PFSK-1 (cell line): ENCODE results near the gene EFCC1.

ENCODE experiments used
- FOXP2 ChIP-seq: optimal IDR thresholded peaks from 2 replicates; pipeline ENCODE3; 2011; ENCODE audit warnings: borderline replicate concordance, control low read depth, inconsistent platforms; ENCODE audit not compliant: insufficient read depth; ENCODE audit errors: extremely low read length, extremely low read depth
- POLR2AphosphoS5 ChIP-seq: IDR thresholded peaks from 2 replicates; pipeline ENCODE4 v1.6.1; 2012; ENCODE audit warnings: low read depth, mild to moderate bottlenecking, control low read depth, low read length, moderate library complexity
- SIN3A ChIP-seq: IDR thresholded peaks from 2 replicates; pipeline ENCODE4 v1.6.1; 2012; ENCODE audit warnings: mild to moderate bottlenecking, low read length, moderate library complexity, borderline replicate concordance; ENCODE audit not compliant: insufficient read depth
- TAF1 ChIP-seq: IDR thresholded peaks from 2 replicates; pipeline ENCODE4 v1.6.1; 2012; ENCODE audit warnings: low read length, control low read depth, borderline replicate concordance; ENCODE audit not compliant: insufficient read depth
- TF ChIP-seq, protein P1 (sequence below), 2 experiments: IDR thresholded peaks; 2 replicates each; pipeline versions ENCODE4 v1.6.1 to v1.8.0; 2011 to 2012; ENCODE audit warnings: low read depth in 2 of 2, low read length in 2 of 2, control low read depth in 1 of 2, inconsistent platforms in 1 of 2, mild to moderate bottlenecking in 1 of 2, moderate library complexity in 1 of 2; ENCODE audit not compliant: insufficient read depth in 1 of 2

EFCC1 gene

DNA sequence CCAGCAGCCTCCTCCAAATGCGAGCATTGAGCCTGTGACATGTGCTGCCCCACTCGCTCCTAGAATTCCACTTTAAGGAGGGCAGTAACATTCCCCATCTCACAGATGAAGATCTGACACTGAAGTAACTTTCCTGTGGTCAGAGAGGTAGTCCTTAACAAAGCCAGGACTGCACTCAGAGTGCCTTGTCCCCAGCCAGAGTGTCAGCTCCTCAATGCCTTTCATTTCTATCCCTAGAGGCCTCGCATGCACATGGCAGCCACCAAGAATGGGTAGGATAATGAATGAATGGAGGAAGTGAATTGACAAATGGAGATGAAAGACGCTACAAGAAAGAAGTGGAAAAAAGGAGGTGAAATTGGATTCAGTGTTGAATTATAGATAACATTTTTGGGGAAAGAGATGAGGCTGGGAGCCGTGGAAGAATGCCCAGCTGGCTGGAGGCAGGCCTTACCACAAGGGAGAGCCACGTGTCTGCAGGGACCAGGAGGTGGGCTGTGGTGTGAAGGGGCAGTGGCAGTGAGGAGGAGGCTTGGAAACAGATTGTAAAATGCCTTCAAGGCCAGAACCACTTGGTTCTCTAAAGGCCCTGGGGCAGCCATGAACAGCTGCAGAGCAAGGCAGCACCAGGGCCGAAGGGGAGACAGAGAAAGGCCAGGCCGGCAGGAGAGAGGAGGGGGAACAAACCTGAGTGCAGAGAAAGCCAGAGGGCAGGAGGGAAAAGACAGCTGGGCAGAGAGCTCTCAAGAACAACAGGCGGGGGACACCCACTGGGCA, 17.6 kb upstream of the EFCC1 start:
- TF ChIP-seq FOXP2, result no peak
- TF ChIP-seq, protein P1, sequence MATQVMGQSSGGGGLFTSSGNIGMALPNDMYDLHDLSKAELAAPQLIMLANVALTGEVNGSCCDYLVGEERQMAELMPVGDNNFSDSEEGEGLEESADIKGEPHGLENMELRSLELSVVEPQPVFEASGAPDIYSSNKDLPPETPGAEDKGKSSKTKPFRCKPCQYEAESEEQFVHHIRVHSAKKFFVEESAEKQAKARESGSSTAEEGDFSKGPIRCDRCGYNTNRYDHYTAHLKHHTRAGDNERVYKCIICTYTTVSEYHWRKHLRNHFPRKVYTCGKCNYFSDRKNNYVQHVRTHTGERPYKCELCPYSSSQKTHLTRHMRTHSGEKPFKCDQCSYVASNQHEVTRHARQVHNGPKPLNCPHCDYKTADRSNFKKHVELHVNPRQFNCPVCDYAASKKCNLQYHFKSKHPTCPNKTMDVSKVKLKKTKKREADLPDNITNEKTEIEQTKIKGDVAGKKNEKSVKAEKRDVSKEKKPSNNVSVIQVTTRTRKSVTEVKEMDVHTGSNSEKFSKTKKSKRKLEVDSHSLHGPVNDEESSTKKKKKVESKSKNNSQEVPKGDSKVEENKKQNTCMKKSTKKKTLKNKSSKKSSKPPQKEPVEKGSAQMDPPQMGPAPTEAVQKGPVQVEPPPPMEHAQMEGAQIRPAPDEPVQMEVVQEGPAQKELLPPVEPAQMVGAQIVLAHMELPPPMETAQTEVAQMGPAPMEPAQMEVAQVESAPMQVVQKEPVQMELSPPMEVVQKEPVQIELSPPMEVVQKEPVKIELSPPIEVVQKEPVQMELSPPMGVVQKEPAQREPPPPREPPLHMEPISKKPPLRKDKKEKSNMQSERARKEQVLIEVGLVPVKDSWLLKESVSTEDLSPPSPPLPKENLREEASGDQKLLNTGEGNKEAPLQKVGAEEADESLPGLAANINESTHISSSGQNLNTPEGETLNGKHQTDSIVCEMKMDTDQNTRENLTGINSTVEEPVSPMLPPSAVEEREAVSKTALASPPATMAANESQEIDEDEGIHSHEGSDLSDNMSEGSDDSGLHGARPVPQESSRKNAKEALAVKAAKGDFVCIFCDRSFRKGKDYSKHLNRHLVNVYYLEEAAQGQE (IDR thresholded peaks at IDR 0.05; ENCODE audit: insufficient read depth in 1 of 2, low read depth in 2 of 2, low read length in 2 of 2), result no peak
- TF ChIP-seq TAF1, result no peak
- TF ChIP-seq SIN3A, result no peak
- no peak for TF ChIP-seq POLR2AphosphoS5

DNA sequence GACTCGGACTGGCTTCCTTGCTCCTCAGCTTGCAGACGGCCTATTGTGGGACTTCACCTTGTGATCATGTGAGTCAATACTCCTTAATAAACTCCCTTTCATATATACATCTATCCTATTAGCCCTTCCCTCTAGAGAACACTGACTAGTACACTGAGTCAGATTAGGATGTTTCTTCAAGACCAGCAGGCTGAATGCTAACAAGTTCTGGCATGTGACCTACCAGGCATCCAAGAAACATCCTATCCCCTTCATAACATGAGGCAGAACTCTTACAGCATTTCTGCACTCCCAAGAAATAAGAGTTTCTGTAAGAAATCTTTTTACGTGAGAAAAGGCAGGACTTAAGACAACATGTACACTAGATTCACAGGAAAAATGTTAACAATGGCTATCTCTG, 16.5 kb upstream of the EFCC1 start:
- TF ChIP-seq TAF1 (no peak), SIN3A (no peak), FOXP2 (no peak), POLR2AphosphoS5 (no peak)
- TF ChIP-seq, protein P1 (IDR thresholded peaks at IDR 0.05; ENCODE audit: insufficient read depth in 1 of 2, low read depth in 2 of 2, low read length in 2 of 2), result no peak

DNA sequence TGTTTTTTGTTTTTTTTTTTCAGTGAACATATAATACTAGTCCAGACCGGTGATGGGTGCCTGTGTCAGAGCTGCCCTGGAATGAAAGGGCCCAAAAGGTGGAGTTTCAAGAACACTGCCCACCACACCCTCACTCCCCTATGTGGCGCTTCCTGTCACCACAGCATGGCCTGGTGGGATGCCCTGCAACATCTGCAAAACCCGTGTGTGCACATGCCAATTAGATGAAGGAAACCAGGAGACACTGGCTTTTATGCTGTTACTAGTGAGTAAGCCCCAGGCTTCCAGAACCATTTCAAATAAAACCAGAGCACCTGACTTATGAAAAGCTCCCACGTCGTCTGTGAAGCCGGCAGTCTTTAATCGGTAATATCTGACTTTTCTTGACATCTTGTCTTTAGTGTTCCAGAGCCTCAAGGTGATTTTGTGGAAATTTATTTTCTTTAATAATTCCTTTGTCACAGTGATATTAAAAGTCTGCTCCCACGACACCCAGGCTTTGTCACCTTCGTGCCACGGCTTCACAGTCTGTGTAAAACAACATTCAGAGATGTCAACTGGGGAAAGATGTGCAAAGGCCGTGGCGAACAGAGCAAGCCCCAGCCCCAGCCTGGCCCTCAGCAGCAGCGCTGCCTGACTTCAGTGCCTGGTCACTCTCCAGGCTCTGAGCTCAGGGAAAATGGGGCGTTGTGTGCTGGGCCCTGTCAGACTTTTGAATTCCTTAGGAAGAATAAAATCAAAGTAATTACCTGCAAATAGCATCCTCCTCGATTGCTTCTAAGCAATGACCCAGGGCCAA, 13.6 kb upstream of the EFCC1 start:
- TF ChIP-seq POLR2AphosphoS5 (no peak), TAF1 (no peak), SIN3A (no peak), FOXP2 (no peak)
- TF ChIP-seq, protein P1 (IDR thresholded peaks at IDR 0.05; ENCODE audit: insufficient read depth in 1 of 2, low read depth in 2 of 2, low read length in 2 of 2), result no peak

DNA sequence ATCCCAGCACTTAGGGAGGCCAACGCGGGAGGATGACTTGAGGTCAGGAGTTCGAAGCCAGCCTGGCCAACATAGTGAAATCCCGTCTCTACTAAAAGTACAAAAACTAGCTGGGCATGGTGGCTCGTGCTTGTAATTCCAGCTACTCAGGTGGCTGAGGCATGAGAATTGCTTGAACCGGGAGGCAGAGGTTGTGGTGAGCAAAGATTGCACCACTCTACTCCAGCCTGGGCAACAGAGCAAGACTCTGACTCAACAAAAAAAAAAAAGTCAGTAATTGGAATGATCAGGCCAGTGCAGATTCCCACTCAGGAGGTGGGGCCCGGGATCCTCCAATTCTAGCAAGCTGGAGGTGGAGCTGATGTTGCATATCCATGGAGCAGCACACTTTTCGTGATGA, 12.8 kb upstream of the EFCC1 start:
- TF ChIP-seq POLR2AphosphoS5 (no peak), TAF1 (no peak), FOXP2 (no peak), SIN3A (no peak)
- TF ChIP-seq, protein P1 (IDR thresholded peaks at IDR 0.05; ENCODE audit: insufficient read depth in 1 of 2, low read depth in 2 of 2, low read length in 2 of 2), result no peak
